ELR (cell line): Measurements from ENCODE around the gene PARP1.
"Not testable (repeated sequence)": the region's sequence is repeated elsewhere in the genome, so short reads cannot be mapped to it uniquely, and the experiment has no call there.

Experiments
- DNase-seq: peaks from one replicate; pipeline ENCODE4 v3.0.0-alpha.2; 2015; ENCODE audit warnings: low read depth

The PARP1 gene

GRCh38 chr1:226351709-226352108 is 56.2 kb downstream of the PARP1 start:
- peak; percentile 25 for DNase-seq

- DNase-seq = no peak
These were observed 57.4 kb downstream of the PARP1 start for GRCh38 chr1:226350519-226350865.

- no peak for DNase-seq
These were observed 57.9 kb downstream of the PARP1 start for GRCh38 chr1:226349801-226350518.

- no peak for DNase-seq
These were observed 58.8 kb downstream of the PARP1 start for GRCh38 chr1:226349081-226349480.

- no peak for DNase-seq
These were observed 63.2 kb downstream of the PARP1 start for GRCh38 chr1:226344441-226345259.

GRCh38 chr1:226342656-226343055 is 65.2 kb downstream of the PARP1 start:
- no peak for DNase-seq

GRCh38 chr1:226340111-226340510 is 67.8 kb downstream of the PARP1 start:
- DNase-seq = not testable (repeated sequence)

- no peak for DNase-seq
These were observed 70.5 kb downstream of the PARP1 start for GRCh38 chr1:226337276-226337875.

- DNase-seq = no peak
These were observed 72.2 kb downstream of the PARP1 start for GRCh38 chr1:226335661-226336060.

GRCh38 chr1:226332947-226333346 is 74.9 kb downstream of the PARP1 start:
- peak; percentile 23 for DNase-seq

- no peak for DNase-seq
These were observed 78.7 kb downstream of the PARP1 start for GRCh38 chr1:226329237-226329636.

- DNase-seq = no peak
These were observed 80.1 kb downstream of the PARP1 start for GRCh38 chr1:226327761-226328162.

- DNase-seq = peak; percentile 39
These were observed 82.7 kb downstream of the PARP1 start for GRCh38 chr1:226325178-226325577.

- DNase-seq = no peak
These were observed 83.4 kb downstream of the PARP1 start for GRCh38 chr1:226324479-226324878.

- no peak for DNase-seq
These were observed 84.9 kb downstream of the PARP1 start for GRCh38 chr1:226322986-226323385.

GRCh38 chr1:226320930-226321329 is 87.0 kb downstream of the PARP1 start:
- no peak for DNase-seq

- DNase-seq = no peak
These were observed 89.4 kb downstream of the PARP1 start for GRCh38 chr1:226318471-226318870.

GRCh38 chr1:226314055-226314454 is 93.8 kb downstream of the PARP1 start:
- DNase-seq = no peak

- no peak for DNase-seq
These were observed 95.8 kb downstream of the PARP1 start for GRCh38 chr1:226312065-226312464.

GRCh38 chr1:226311376-226311775 is 96.5 kb downstream of the PARP1 start:
- DNase-seq = no peak
